ENCODE measurements around the gene IRF9.

DNA sequence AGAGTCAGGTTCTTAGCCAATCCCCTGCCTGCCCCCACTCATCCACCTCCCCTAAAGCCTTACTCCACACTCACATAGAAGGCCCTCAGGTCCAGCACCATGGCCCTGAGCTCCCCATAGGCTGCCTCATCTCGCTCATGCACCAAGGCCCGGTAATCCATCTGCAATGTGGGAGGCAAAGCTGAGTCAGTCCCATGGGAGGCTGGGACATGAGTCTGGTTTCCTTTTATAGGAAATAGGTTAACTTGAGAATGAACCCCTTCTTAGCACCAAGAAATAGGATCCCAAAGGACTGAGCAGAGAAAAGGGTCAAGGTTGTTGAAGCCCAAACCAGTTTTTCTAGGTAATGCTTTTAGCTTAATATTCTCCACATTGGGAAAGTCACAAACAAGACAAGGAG, 17.6 kb upstream of the IRF9 start:
- TF ChIP-seq EP300 (IDR thresholded peaks at IDR 0.05): no peak
- TF ChIP-seq, protein P1, sequence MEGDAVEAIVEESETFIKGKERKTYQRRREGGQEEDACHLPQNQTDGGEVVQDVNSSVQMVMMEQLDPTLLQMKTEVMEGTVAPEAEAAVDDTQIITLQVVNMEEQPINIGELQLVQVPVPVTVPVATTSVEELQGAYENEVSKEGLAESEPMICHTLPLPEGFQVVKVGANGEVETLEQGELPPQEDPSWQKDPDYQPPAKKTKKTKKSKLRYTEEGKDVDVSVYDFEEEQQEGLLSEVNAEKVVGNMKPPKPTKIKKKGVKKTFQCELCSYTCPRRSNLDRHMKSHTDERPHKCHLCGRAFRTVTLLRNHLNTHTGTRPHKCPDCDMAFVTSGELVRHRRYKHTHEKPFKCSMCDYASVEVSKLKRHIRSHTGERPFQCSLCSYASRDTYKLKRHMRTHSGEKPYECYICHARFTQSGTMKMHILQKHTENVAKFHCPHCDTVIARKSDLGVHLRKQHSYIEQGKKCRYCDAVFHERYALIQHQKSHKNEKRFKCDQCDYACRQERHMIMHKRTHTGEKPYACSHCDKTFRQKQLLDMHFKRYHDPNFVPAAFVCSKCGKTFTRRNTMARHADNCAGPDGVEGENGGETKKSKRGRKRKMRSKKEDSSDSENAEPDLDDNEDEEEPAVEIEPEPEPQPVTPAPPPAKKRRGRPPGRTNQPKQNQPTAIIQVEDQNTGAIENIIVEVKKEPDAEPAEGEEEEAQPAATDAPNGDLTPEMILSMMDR (IDR thresholded peaks at IDR 0.05): no peak

Measured in stomach (tissue), 4 donors.